T-cell (primary cell): ENCODE data around the gene RAB36. TPM values are rescaled to one million over a fixed set of nuclear protein-coding genes. Genes with fewer than 3 reads are reported as not detected.

Source experiments
- ATAC-seq, 4 experiments: fragments of 200-7000 bp in 3 of 4; fragments of 150-1000 bp in 1 of 4; cut with Tn5 transposase; replicated peaks in 1 of 4; 1 replicate in 3 of 4; 2 replicates in 1 of 4; pipeline ENCODE4 v1.10.0; 2021; ENCODE audit warnings: moderate library complexity in 3 of 4, mild to moderate bottlenecking in 2 of 4, moderate number of reproducible peaks in 1 of 4
- CTCF ChIA-PET, 2 donors: fragments of 300-600 bp; sonication (Branson Sonifier 250); formaldehyde crosslinking; loops; one replicate each; lab custom pipeline; 2022; ENCODE audit warnings: antibody characterized with exemption in 2 of 2; lab: Charles Lee
- POLR2A ChIA-PET, 2 donors: fragments of 300-600 bp; sonication (Branson Sonifier 250); formaldehyde crosslinking; loops; one replicate each; lab custom pipeline; 2022; ENCODE audit warnings: antibody characterized with exemption in 2 of 2; lab: Charles Lee
- DNase-seq, 35 experiments: peaks; one replicate each; pipeline versions ENCODE4 v3.0.0 to v3.0.0-alpha.2; 2013 to 2023
- H3K27ac ChIP-seq: one replicate; pipeline ENCODE4 v1.5.1; 2013; ENCODE audit warnings: low read length
- H3K27me3 ChIP-seq, 2 experiments: replicated peaks in 1 of 2; 1 replicate in 1 of 2; 2 replicates in 1 of 2; pipeline versions ENCODE4 v1.6.1 to v1.7.0; 2013; ENCODE audit warnings: low read length in 1 of 2, mixed read lengths in 1 of 2; ENCODE audit not compliant: control insufficient read depth in 2 of 2, insufficient read depth in 2 of 2; ENCODE audit errors: extremely low read depth in 1 of 2
- H3K36me3 ChIP-seq, 2 donors: 1 replicate in 1 of 2; 2 replicates in 1 of 2; pipeline versions ENCODE4 v1.6.1 to v1.7.0; 2013; ENCODE audit warnings: low read length in 1 of 2; ENCODE audit not compliant: control insufficient read depth in 2 of 2, insufficient read depth in 1 of 2; ENCODE audit errors: extremely low read depth in 1 of 2
- H3K4me1 ChIP-seq, 2 experiments: 1 replicate in 1 of 2; 2 replicates in 1 of 2; pipeline versions ENCODE4 v1.6.1 to v1.7.0; 2013; ENCODE audit warnings: low read length in 2 of 2, mixed read lengths in 1 of 2; ENCODE audit not compliant: insufficient read depth in 2 of 2, control insufficient read depth in 1 of 2; ENCODE audit errors: extremely low read depth in 1 of 2
- H3K4me3 ChIP-seq, 2 donors: 1 replicate in 1 of 2; 2 replicates in 1 of 2; pipeline versions ENCODE4 v1.5.1 to v1.7.0; 2013; ENCODE audit warnings: mild to moderate bottlenecking in 2 of 2, low read length in 1 of 2, moderate library complexity in 1 of 2; ENCODE audit not compliant: control insufficient read depth in 1 of 2; ENCODE audit errors: extremely low read depth in 1 of 2
- H3K9me3 ChIP-seq: 2 replicates; pipeline ENCODE4 v1.7.0; 2013
- H3K27ac Mint-ChIP-seq, 2 donors: one replicate each; pipeline ENCODE4 v1.8.0; 2020 to 2021; ENCODE audit warnings: mild to moderate bottlenecking in 2 of 2, mixed read lengths in 2 of 2
- H3K27me3 Mint-ChIP-seq, 2 donors: one replicate each; pipeline ENCODE4 v1.8.0; 2021 to 2022; ENCODE audit warnings: mixed read lengths in 2 of 2
- H3K36me3 Mint-ChIP-seq: one replicate; pipeline ENCODE4 v1.8.0; 2021; ENCODE audit warnings: mixed read lengths
- H3K4me1 Mint-ChIP-seq, 3 donors: one replicate each; pipeline ENCODE4 v1.8.0; 2020 to 2022; ENCODE audit warnings: mixed read lengths in 3 of 3, mild to moderate bottlenecking in 1 of 3
- H3K4me3 Mint-ChIP-seq, 3 donors: one replicate each; pipeline ENCODE4 v1.8.0; 2020 to 2022; ENCODE audit warnings: mild to moderate bottlenecking in 3 of 3, mixed read lengths in 3 of 3, moderate library complexity in 3 of 3
- H3K9me3 Mint-ChIP-seq, 3 donors: one replicate each; pipeline ENCODE4 v1.8.0; 2020 to 2022; ENCODE audit warnings: mixed read lengths in 3 of 3
- WGBS: methylation state at CpG from one replicate; pipeline ENCODE4 v1.1.5; 2013; ENCODE audit warnings: missing lambda C conversion rate; ENCODE audit not compliant: insufficient coverage; 5-methylcytosine and 5-hydroxymethylcytosine counted together
- total RNA-seq, 35 experiments: library from RNA in 6 of 35; stranded (reverse) in 6 of 35; fragments of 120-200 nt in 1 of 35; gene quantifications; one replicate each; pipeline versions ENCODE4 v1.2.1 to v1.2.4 and lab custom pipeline; 2013 to 2026

Gene RAB36
- total RNA-seq, 5 donors from 2014 or later (not counting 1 experiment from before 2014, with no cell fraction given) = 0.18 to 1.8 (median 0.47) TPM

DNA sequence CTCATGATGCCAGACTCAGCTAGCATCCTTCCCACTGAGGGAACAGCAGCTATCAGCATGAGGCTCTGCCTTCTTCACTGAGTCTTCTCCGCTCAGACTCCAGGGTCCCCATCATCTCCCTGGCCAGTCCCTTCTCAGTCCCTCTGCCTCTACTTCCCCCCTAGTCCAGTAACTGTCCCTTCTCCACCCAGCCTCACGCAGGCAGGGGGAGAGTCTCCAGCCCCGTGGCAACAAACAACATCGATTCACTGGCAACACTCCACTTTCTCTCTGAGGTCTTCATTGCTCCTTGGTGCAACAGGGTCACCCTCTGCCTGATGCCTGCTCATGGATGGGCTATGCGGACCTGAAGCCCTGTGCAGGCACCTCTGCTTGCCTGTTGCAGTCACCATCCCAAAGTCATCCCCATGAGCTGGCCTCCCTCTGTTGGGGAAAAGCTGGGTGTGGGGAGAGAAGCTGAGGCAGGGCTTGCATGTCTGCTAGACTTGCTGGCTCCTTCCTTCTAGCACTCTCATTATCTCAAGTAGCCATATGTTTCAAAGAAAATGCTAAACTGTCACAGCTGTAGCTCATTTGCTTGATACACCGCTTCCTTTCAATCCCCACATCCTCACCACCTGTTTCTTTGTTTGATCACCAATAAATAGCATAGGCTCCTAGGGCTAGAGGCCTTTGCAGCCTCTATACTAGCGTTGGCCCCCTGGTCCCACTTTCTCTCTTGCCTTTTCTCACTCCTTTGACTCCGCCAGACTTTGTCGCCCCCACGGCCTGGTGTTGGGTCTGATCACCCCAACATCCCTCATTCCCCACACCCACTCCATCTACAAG lies 30.8 kb downstream of the RAB36 start:
- CTCF ChIA-PET = interaction anchor here in 1 of 2 donors (0.6 to 3.2 kb wide), 5 partner anchors 103 to 115 kb away, joined by 3 to 43 read pairs (median 3); no protein-coding TSS in a partner anchor
- Histone ChIP-seq H3K4me1 (peaks cover 3 to 56% of the 10 kb centered on the region in 2 experiments), H3K36me3 (no peaks in the 10 kb centered on the region), H3K27me3 (no peaks in the 10 kb centered on the region), H3K9me3 (no peaks in the 10 kb centered on the region), H3K27ac (peak overlapping the region; percentile 8), H3K4me3 (no peak overlapping the region)
- H3K27me3 Mint-ChIP-seq = no peaks in the 10 kb centered on the region
- H3K4me3 Mint-ChIP-seq = peak overlapping the region in 1 of 3 donors; percentile 7
- peaks cover 0 to 7% (median 0%) of the 10 kb centered on the region in 3 donors for H3K9me3 Mint-ChIP-seq
- peaks cover 32 to 40% (median 36%) of the 10 kb centered on the region in 3 donors for H3K4me1 Mint-ChIP-seq
- WGBS = 70% methylated on average over 9 of the region's 10 CpGs
- POLR2A ChIA-PET = no interaction called here
- H3K27ac Mint-ChIP-seq = peak overlapping the region; percentile 37 to 81
- peaks cover 2% of the 10 kb centered on the region for H3K36me3 Mint-ChIP-seq
- peak in 1 of 35 experiments; percentile 24 for DNase-seq
- ATAC-seq = no peak

DNA sequence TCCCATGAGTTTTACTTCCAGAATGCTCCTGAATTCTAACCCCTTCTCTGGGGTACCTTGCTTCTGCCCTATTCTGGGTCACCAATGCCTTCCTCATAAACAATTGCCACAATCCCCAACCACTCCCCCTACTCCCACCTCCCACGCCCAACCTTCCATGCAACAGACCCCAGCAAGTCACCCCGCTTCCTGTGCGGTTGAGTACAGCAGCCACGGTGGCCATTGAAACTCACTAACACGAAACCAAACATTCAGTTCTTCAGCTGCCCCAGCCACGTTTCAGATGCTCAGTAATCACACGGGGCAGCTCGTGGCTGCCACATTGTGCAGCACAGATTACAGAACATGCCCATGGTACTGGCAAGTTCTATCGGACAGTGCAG lies 31.4 kb downstream of the RAB36 start:
- Mint-ChIP-seq H3K36me3 (peaks cover 2% of the 10 kb centered on the region), H3K4me3 (no peak overlapping the region), H3K4me1 (peaks cover 32 to 40% (median 36%) of the 10 kb centered on the region in 3 donors), H3K27me3 (no peaks in the 10 kb centered on the region), H3K27ac (peak overlapping the region; percentile 37 to 81), H3K9me3 (peaks cover 0 to 7% (median 0%) of the 10 kb centered on the region in 3 donors)
- ATAC-seq (no peak), DNase-seq (peak in 1 of 35 experiments; percentile 35)
- peak overlapping the region; percentile 8 for H3K27ac ChIP-seq
- no peak overlapping the region for H3K4me3 ChIP-seq
- ChIA-PET CTCF (interaction anchor here in 1 of 2 donors (1.0 to 3.2 kb wide), 4 partner anchors 14 to 105 kb away, joined by 3 to 43 read pairs (median 4); partner anchors contain the start of gene RAB36), POLR2A (no interaction called here)
- no peaks in the 10 kb centered on the region for H3K36me3 ChIP-seq
- H3K9me3 ChIP-seq = no peaks in the 10 kb centered on the region
- WGBS = 54% methylated on average over 9 of the region's 9 CpGs
- peaks cover 0 to 2% of the 10 kb centered on the region in 2 experiments for H3K27me3 ChIP-seq
- H3K4me1 ChIP-seq = peaks cover 6 to 60% of the 10 kb centered on the region in 2 experiments

DNA sequence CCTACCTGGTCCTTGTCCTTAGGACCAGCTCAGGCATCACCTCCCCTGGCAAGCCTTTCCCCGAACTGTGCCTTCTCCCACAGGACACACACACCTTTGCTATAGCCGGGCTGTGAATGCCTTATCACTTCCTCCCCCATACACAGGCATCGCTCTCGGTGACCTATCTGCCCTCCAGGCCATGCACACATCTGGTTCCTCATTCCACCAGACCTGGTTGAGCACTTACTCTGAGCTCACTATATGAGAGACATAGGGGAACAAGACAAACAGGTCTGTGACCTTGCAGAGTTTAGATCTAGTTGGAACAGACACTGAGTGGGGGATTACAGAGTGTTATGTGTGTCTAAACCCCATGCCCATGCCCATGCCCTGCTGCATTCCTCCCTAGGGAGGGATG lies 31.9 kb downstream of the RAB36 start:
- ATAC-seq (no peak), DNase-seq (no peak)
- no peaks in the 10 kb centered on the region for H3K27me3 Mint-ChIP-seq
- no peaks in the 10 kb centered on the region for H3K9me3 ChIP-seq
- H3K27ac Mint-ChIP-seq = peak overlapping the region in 1 of 2 donors; percentile 37
- 87% methylated on average over 4 of the region's 4 CpGs for WGBS
- no peak overlapping the region for H3K4me3 Mint-ChIP-seq
- H3K4me1 ChIP-seq = peaks cover 7 to 65% of the 10 kb centered on the region in 2 experiments
- H3K4me1 Mint-ChIP-seq = peaks cover 37 to 45% (median 41%) of the 10 kb centered on the region in 3 donors
- H3K27ac ChIP-seq = peak overlapping the region; percentile 8
- H3K9me3 Mint-ChIP-seq = peaks cover 0 to 7% (median 0%) of the 10 kb centered on the region in 3 donors
- H3K36me3 ChIP-seq = no peaks in the 10 kb centered on the region
- peaks cover 0 to 2% of the 10 kb centered on the region in 2 experiments for H3K27me3 ChIP-seq
- ChIA-PET CTCF (interaction anchor here in 1 of 2 donors (1.0 to 3.2 kb wide), 4 partner anchors 14 to 105 kb away, joined by 3 to 43 read pairs (median 4); partner anchors contain the start of gene RAB36), POLR2A (no interaction called here)
- H3K4me3 ChIP-seq = no peak overlapping the region
- peaks cover 2% of the 10 kb centered on the region for H3K36me3 Mint-ChIP-seq

DNA sequence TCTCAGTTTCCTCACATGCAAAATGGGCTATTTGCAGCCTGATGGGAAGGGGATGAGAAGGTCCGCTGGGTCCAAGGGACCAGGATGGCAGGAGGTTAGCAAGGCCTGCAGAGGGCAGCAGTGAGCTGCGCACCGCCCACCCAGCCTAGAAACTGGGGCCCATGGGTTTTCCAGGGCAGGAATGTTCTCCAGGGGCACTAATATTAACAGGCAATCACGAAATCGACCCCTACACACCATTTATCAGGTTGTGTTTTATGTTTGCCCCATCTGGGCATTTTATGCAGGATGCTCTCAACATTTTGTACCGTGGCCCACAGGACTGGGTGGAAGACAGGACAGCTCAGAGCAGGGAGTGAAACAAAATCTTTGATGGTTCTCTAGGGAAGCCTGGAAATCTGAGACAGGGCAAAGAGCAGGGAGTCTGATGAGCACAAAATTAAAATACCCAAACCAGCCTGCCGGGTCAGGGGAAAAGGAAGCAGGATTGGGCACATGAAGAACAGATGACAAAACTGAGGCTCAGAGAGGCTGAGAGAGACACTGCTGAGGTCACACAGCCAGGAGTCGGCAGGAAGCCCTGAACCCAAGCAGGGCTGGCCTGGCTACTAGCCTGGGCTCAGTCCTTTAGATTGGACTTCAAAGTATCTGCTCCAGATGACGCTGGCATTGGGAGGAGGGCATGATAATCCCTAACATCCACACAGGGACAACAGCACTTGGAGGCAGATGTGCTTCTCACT lies 33.4 kb downstream of the RAB36 start:
- Histone ChIP-seq H3K27me3 (peaks cover 0 to 2% of the 10 kb centered on the region in 2 experiments), H3K27ac (peak overlapping the region; percentile 41), H3K36me3 (no peaks in the 10 kb centered on the region), H3K9me3 (no peaks in the 10 kb centered on the region), H3K4me3 (no peak overlapping the region), H3K4me1 (peaks cover 16 to 79% of the 10 kb centered on the region in 2 experiments)
- ATAC-seq = peak in 1 of 4 experiments; percentile 25
- peak in 31 of 35 experiments; percentile 23 to 83 (median 54) for DNase-seq
- peaks cover 51 to 60% (median 56%) of the 10 kb centered on the region in 3 donors for H3K4me1 Mint-ChIP-seq
- WGBS = 80% methylated on average over 1 of the region's 9 CpGs
- peaks cover 2% of the 10 kb centered on the region for H3K36me3 Mint-ChIP-seq
- peak overlapping the region; percentile 59 to 85 (median 84) for H3K4me3 Mint-ChIP-seq
- H3K9me3 Mint-ChIP-seq = peaks cover 0 to 7% (median 0%) of the 10 kb centered on the region in 3 donors
- peak overlapping the region; percentile 77 to 78 for H3K27ac Mint-ChIP-seq
- no peaks in the 10 kb centered on the region for H3K27me3 Mint-ChIP-seq
- CTCF ChIA-PET = interaction anchor here (0.7 to 3.2 kb wide), 12 partner anchors 34 to 125 kb away, joined by 3 to 43 read pairs (median 4); partner anchors contain the start of gene RAB36 (in 1 of the 2)
- POLR2A ChIA-PET = no interaction called here

DNA sequence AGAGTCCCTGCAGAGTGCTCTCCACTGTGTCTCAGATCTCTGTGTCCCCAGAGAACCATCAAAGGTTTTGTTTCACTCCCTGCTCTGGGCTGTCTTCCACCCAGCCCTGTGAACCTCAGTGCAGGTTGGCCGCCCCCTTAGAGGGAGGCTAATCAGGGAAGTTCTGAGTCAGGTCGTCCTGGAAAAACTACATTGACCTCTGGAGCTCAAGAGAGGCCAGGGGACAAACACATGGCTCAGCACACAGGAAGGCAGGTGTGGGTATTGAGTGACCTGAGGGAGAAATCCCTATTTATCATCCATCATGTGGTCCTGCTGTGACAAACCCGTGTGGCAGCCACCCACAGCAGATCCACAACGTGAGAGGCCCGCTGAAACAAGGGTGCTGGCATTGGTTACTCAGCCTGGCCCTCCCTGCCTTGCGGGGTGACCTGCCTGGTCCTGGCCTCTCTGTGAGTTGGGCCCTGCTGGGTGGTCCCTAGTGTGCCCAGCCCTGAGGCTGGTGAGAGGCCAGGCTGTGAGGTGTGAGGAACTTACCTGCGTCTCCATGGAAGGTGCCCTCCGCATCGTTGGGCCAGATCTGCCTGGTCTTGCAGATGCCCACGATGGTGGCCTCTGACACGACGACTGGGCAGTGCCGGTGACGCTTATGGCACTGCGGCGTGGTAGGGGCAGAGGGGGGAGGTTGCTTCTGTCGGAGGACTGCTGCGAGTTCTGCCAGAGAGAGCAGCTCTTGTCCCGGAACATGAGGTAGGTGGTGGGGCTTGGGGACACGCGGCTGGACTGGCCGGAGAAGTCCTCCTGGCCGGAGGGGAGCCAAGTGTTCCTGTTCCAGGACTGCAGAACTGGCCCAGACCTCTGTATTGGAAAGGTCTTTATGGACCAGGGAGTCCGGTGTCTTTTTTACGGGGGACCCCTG lies 34.4 kb downstream of the RAB36 start:
- no peak for ATAC-seq
- CTCF ChIA-PET = interaction anchor here in 1 of 2 donors (0.7 to 3.2 kb wide), 7 partner anchors 21 to 434 kb away, joined by 3 to 43 read pairs (median 6); partner anchors contain the start of gene RAB36
- H3K27ac Mint-ChIP-seq = peak overlapping the region; percentile 78 to 81
- peak in 4 of 35 experiments; percentile 6 to 24 (median 12) for DNase-seq
- Histone ChIP-seq H3K4me1 (peaks cover 19 to 84% of the 10 kb centered on the region in 2 experiments), H3K9me3 (no peaks in the 10 kb centered on the region), H3K27ac (peak overlapping the region; percentile 41), H3K4me3 (peak overlapping the region; percentile 30 to 57), H3K27me3 (peaks cover 0 to 2% of the 10 kb centered on the region in 2 experiments), H3K36me3 (no peaks in the 10 kb centered on the region)
- 66% methylated on average over 19 of the region's 25 CpGs for whole genome bisulfite sequencing
- no peaks in the 10 kb centered on the region for H3K27me3 Mint-ChIP-seq
- H3K36me3 Mint-ChIP-seq = peaks cover 2% of the 10 kb centered on the region
- POLR2A ChIA-PET = no interaction called here
- peaks cover 55 to 65% (median 62%) of the 10 kb centered on the region in 3 donors for H3K4me1 Mint-ChIP-seq
- peaks cover 0 to 7% (median 0%) of the 10 kb centered on the region in 3 donors for H3K9me3 Mint-ChIP-seq
- peak overlapping the region; percentile 75 to 85 (median 84) for H3K4me3 Mint-ChIP-seq
